Right lobe of liver (tissue), 6 donors: ENCODE results near the gene SCAF8. TPM values are rescaled to one million over a fixed set of nuclear protein-coding genes. Genes with fewer than 3 reads are reported as not detected.

Experiments
- ATAC-seq, 4 donors: fragments of 200-7000 bp; cut with Tn5 transposase; one replicate each; pipeline ENCODE4 v1.9.1; 2020; ENCODE audit warnings: mild to moderate bottlenecking in 4 of 4, moderate library complexity in 4 of 4
- DNase-seq, 3 donors: peaks; one replicate each; pipeline ENCODE4 v3.0.0-alpha.2; 2020
- H3K27ac ChIP-seq, 3 donors: fragments of 200-600 bp; one replicate each; pipeline ENCODE4 v1.8.0; 2022
- H3K27me3 ChIP-seq, 2 donors: fragments of 200-600 bp; one replicate each; pipeline ENCODE4 v1.8.0; 2022
- H3K36me3 ChIP-seq, 4 donors: fragments of 200-600 bp; sonication (generic) in 1 of 4; one replicate each; pipeline versions ENCODE4 v1.5.1 to v1.8.0; 2017 to 2022; ENCODE audit warnings: control low read depth in 1 of 4
- H3K4me1 ChIP-seq, 4 donors: fragments of 200-600 bp; sonication (generic) in 1 of 4; one replicate each; pipeline versions ENCODE4 v1.5.1 to v1.8.0; 2017 to 2022; ENCODE audit warnings: control low read depth in 1 of 4
- H3K4me3 ChIP-seq, 3 donors: fragments of 200-600 bp; one replicate each; pipeline ENCODE4 v1.8.0; 2022
- H3K9me3 ChIP-seq, 4 donors: fragments of 200-600 bp; sonication (generic) in 1 of 4; one replicate each; pipeline versions ENCODE4 v1.5.1 to v1.8.0; 2017 to 2022; ENCODE audit warnings: control low read depth in 1 of 4
- POLR2A ChIP-seq: fragments of 450-650 bp; IDR thresholded peaks from one replicate; pipeline ENCODE4 v1.6.1; 2017; ENCODE audit warnings: antibody characterized with exemption, mild to moderate bottlenecking
- WGBS: methylation state at CpG from one replicate; pipeline ENCODE4 v1.1.6; 2018; ENCODE audit warnings: low coverage, low lambda C conversion rate; ENCODE audit not compliant: insufficient coverage; ENCODE audit errors: missing lambda C conversion rate; 5-methylcytosine and 5-hydroxymethylcytosine counted together
- intact Hi-C, 2 donors: fragments of 100-400 bp; cut with DNase I; formaldehyde crosslinking; loops; one replicate each; pipeline versions ENCODE4 v1.11.2 to v1.14.1; 2022
- total RNA-seq, 6 experiments: library from RNA; depleted of rRNA in 2 of 6; stranded (reverse); fragments of >200 nt in 2 of 6; fragmentation: NEBNext Ultra II Directional in 3 of 6; extraction: Animal tissue kit (Norgen Biotek cat#: 25700) in 3 of 6; gene quantifications; one replicate each; pipeline versions ENCODE4 v1.1.0 to v1.2.4, GENCODE V29; 2016 to 2023
- TF ChIP-seq, protein P1 (sequence below), 4 donors: fragments of 200-600 bp in 3 of 4; fragments of 450-650 bp in 1 of 4; IDR thresholded peaks; one replicate each; pipeline versions ENCODE4 v1.5.1 to v1.8.0; 2016 to 2022; ENCODE audit warnings: antibody characterized with exemption in 4 of 4, mild to moderate bottlenecking in 2 of 4
- donor health status: DM: no; HTN: yes; CAD: no.
- donor health status: DM: no; HTN: no; CAD: no.
- donor health status: DM: no; HTN: no; CAD: no.
- donor health status: DM: no; HTN: yes; CAD: no.
- donor health status: DM: no; HTN: yes; CAD: no.

Gene SCAF8
- total RNA-seq, 6 experiments from 2014 or later = 12.7 to 17.2 (median 14.3) TPM

DNA sequence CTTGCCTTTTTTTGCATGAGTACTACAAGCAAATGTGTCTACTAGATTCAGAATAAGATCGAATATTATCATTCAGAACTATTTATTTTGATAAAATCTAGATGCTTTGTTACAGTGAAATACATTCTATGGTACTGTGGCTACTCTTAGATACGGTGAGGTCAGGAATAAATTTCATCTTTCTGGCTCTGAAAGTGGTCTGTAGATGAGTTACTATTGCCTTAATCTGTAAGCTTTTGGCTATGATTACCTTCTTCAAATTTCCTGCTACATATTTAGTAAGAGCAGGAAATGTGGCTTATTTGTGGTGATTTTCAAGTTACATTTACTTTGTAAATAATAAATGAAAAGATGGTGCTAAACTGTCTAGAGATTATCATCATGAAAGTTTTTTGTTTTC lies 50.0 kb downstream of the SCAF8 start:
- ATAC-seq (no peak), DNase-seq (no peak)
- H3K4me1 ChIP-seq = peaks cover 0 to 4% (median 0%) of the 10 kb centered on the region in 4 donors
- H3K27ac ChIP-seq = no peak overlapping the region
- peaks cover 0 to 3% (median 0%) of the 10 kb centered on the region in 4 donors for H3K36me3 ChIP-seq
- WGBS = 85% methylated on average over 2 of the region's 2 CpGs
- no peaks in the 10 kb centered on the region for H3K9me3 ChIP-seq
- intact Hi-C loops = no loop called here
- no peak overlapping the region for H3K4me3 ChIP-seq
- no peaks in the 10 kb centered on the region for H3K27me3 ChIP-seq
- TF ChIP-seq, protein P1, sequence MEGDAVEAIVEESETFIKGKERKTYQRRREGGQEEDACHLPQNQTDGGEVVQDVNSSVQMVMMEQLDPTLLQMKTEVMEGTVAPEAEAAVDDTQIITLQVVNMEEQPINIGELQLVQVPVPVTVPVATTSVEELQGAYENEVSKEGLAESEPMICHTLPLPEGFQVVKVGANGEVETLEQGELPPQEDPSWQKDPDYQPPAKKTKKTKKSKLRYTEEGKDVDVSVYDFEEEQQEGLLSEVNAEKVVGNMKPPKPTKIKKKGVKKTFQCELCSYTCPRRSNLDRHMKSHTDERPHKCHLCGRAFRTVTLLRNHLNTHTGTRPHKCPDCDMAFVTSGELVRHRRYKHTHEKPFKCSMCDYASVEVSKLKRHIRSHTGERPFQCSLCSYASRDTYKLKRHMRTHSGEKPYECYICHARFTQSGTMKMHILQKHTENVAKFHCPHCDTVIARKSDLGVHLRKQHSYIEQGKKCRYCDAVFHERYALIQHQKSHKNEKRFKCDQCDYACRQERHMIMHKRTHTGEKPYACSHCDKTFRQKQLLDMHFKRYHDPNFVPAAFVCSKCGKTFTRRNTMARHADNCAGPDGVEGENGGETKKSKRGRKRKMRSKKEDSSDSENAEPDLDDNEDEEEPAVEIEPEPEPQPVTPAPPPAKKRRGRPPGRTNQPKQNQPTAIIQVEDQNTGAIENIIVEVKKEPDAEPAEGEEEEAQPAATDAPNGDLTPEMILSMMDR (IDR thresholded peaks at IDR 0.05) = no peak
- no peak for TF ChIP-seq POLR2A

GRCh38 chr6:154785075-154785474 lies 51.9 kb downstream of the SCAF8 start:
- Histone ChIP-seq H3K36me3 (peaks cover 0 to 6% (median 0%) of the 10 kb centered on the region in 4 donors), H3K27me3 (no peaks in the 10 kb centered on the region), H3K27ac (no peak overlapping the region), H3K4me3 (no peak overlapping the region), H3K9me3 (no peaks in the 10 kb centered on the region), H3K4me1 (peaks cover 0 to 4% (median 0%) of the 10 kb centered on the region in 4 donors)
- no peak for TF ChIP-seq POLR2A
- TF ChIP-seq, protein P1 (IDR thresholded peaks at IDR 0.05) = no peak
- DNase-seq = no peak
- intact Hi-C loops = no loop called here
- WGBS = 85% methylated on average over 2 of the region's 2 CpGs
- no peak for ATAC-seq

DNA sequence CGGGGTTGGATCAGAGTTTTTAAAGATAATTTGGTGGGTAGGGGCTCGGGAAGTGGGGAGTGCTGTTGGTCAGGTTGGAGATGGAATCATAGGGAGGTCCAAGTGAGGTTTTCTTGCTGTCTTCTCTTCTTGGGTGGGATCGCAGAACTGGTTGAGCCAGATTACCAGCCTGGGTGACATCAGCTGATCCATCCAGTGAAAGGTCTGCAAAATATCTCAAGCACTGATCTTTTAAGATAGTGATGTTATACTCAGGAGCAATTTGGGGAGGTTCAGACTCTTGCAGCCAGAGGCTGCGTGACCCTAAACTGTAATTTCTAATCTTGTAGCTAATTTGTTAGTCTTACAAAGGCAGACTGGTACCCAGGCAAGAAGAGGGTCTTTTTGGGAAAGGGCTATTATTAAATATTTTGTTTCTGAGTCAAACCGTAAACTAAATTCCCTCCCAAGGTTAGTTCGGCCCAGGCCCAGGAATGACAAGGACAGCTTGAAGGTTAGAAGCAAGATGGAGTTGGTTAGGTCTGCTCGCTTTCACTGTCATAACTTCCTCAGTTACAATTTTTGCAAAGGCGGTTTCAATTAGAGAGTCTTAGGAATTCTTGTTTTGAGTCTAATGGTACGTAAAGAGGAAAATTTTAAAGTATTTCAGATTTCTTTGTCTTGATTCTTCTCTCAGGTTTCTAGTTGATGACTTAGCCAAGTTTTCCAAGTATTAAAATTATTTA lies 53.1 kb downstream of the SCAF8 start:
- 100% methylated on average over 7 of the region's 9 CpGs for WGBS

GRCh38 chr6:154791556-154792317 lies 58.5 kb downstream of the SCAF8 start:
- no peak for DNase-seq
- no peak overlapping the region for H3K27ac ChIP-seq
- 66% methylated on average over 5 of the region's 5 CpGs for WGBS
- H3K4me3 ChIP-seq = no peak overlapping the region
- H3K4me1 ChIP-seq = no peaks in the 10 kb centered on the region
- intact Hi-C loops = no loop called here
- H3K36me3 ChIP-seq = peaks cover 0 to 18% (median 0%) of the 10 kb centered on the region in 4 donors
- no peak for ATAC-seq
- H3K9me3 ChIP-seq = no peaks in the 10 kb centered on the region
- TF ChIP-seq, protein P1 (IDR thresholded peaks at IDR 0.05) = no peak
- no peak for TF ChIP-seq POLR2A
- H3K27me3 ChIP-seq = no peaks in the 10 kb centered on the region

More for the DNA sequence above, 53.1 kb downstream of the SCAF8 start:
- Histone ChIP-seq H3K36me3 (peaks cover 0 to 6% (median 0%) of the 10 kb centered on the region in 4 donors), H3K27ac (no peak overlapping the region), H3K4me1 (peaks cover 0 to 4% (median 0%) of the 10 kb centered on the region in 4 donors), H3K4me3 (no peak overlapping the region), H3K27me3 (no peaks in the 10 kb centered on the region), H3K9me3 (no peaks in the 10 kb centered on the region)
- TF ChIP-seq POLR2A = no peak
- TF ChIP-seq, protein P1 (IDR thresholded peaks at IDR 0.05) = no peak
- DNase-seq (no peak), ATAC-seq (no peak)
- intact Hi-C loops = no loop called here
